Ramos (cell line): ENCODE results near the gene MAJIN.

Experiments used
- in situ Hi-C: fragments of 300-500 bp; cut with MboI; formaldehyde crosslinking; loops from one replicate; pipeline ENCODE4 v1.14.3; 2022; ENCODE audit warnings: low sequenced_read_pairs; ENCODE audit not compliant: unreplicated experiment

The MAJIN gene

GRCh38 chr11:64933935-64934681 lies 37.8 kb downstream of the MAJIN start:
- in situ Hi-C loops = no loop called here

- in situ Hi-C loops = no loop called here
These were observed 38.5 kb downstream of the MAJIN start for GRCh38 chr11:64933213-64933934.

- in situ Hi-C loops = no loop called here
These were observed 39.6 kb downstream of the MAJIN start for GRCh38 chr11:64932324-64932723.

GRCh38 chr11:64931290-64931689 lies 40.6 kb downstream of the MAJIN start:
- in situ Hi-C loops = no loop called here

GRCh38 chr11:64930340-64930739 lies 41.6 kb downstream of the MAJIN start:
- in situ Hi-C loops = no loop called here

GRCh38 chr11:64929625-64930024 lies 42.3 kb downstream of the MAJIN start:
- in situ Hi-C loops = no loop called here

- in situ Hi-C loops = no loop called here
These were observed 43.0 kb downstream of the MAJIN start for GRCh38 chr11:64928957-64929356.

- in situ Hi-C loops = no loop called here
These were observed 45.2 kb downstream of the MAJIN start for GRCh38 chr11:64926689-64927088.

GRCh38 chr11:64925536-64926436 lies 46.1 kb downstream of the MAJIN start:
- in situ Hi-C loops = no loop called here

- in situ Hi-C loops = no loop called here
These were observed 47.0 kb downstream of the MAJIN start for GRCh38 chr11:64924910-64925284.

GRCh38 chr11:64923944-64924909 lies 47.7 kb downstream of the MAJIN start, which contains the start of gene PPP2R5B:
Gene PPP2R5B (plus strand): TSS chr11:64924689. CDS start chr11:64925735, 1,046 bp downstream.
- in situ Hi-C loops = no loop called here

GRCh38 chr11:64923151-64923661 lies 48.7 kb downstream of the MAJIN start:
- in situ Hi-C loops = no loop called here

- in situ Hi-C loops = no loop called here
These were observed 50.5 kb downstream of the MAJIN start for GRCh38 chr11:64921384-64921783.

- in situ Hi-C loops = no loop called here
These were observed 51.8 kb downstream of the MAJIN start for GRCh38 chr11:64920124-64920523.

GRCh38 chr11:64919627-64920026 lies 52.3 kb downstream of the MAJIN start:
- in situ Hi-C loops = no loop called here

GRCh38 chr11:64918017-64918416 lies 53.9 kb downstream of the MAJIN start:
- in situ Hi-C loops = no loop called here

GRCh38 chr11:64917663-64917995 lies 54.3 kb downstream of the MAJIN start:
- in situ Hi-C loops = no loop called here

- in situ Hi-C loops = no loop called here
These were observed 54.9 kb downstream of the MAJIN start, which contains the start of gene ATG2A for GRCh38 chr11:64916775-64917662. Gene ATG2A (minus strand): TSS chr11:64917209. CDS start chr11:64917135, 74 bp downstream.
